A549 (cell line): ENCODE data around the gene ZNF669.

Experiments
- CTCF ChIP-seq: fragments of >200 bp; sonication (Bioruptor Twin); formaldehyde crosslinking; IDR thresholded peaks from 3 replicates; pipeline ENCODE4 v1.5.1; 2016
- FOSB ChIP-seq: fragments of 250-450 bp; sonication (Bioruptor Pico); IDR thresholded peaks from 2 replicates; pipeline ENCODE4 v1.5.0; 2020; ENCODE audit warnings: mild to moderate bottlenecking, moderate library complexity
- REST ChIP-seq: fragments of 200-600 bp; sonication (generic); IDR thresholded peaks from 2 replicates; pipeline ENCODE4 v1.6.1; 2016; ENCODE audit warnings: antibody characterized with exemption, mild to moderate bottlenecking, moderate library complexity

- TF ChIP-seq CTCF (no peak), FOSB (CRISPR knock-in tag) (no peak), REST (no peak)
These were observed 26.9 kb downstream of the ZNF669 start for GRCh38 chr1:247077213-247077612.
